HepG2 (cell line): Measurements from ENCODE around the gene PDLIM5. TPM values are rescaled to one million over a fixed set of nuclear protein-coding genes. Genes with fewer than 3 reads are reported as not detected.

Source experiments
- ATAC-seq: fragments of 200-7000 bp; cut with Tn5 transposase; 3 replicates; pipeline ENCODE4 v1.9.1; 2020; ENCODE audit warnings: mild to moderate bottlenecking, moderate library complexity
- BruUV-seq: library from RNA; stranded (reverse); fragments of 400-500 nt; replicated peaks from 2 replicates; lab custom pipeline; 2021; lab: Mats Ljungman, UMichigan
- CTCF ChIA-PET: fragments of 300-600 bp; formaldehyde crosslinking; extraction: SDS; loops from one replicate; lab custom pipeline; 2021; ENCODE audit warnings: low total read pairs, inconsistent platforms, low intra/inter-chr PET ratio; lab: Yijun Ruan, JAX
- POLR2A ChIA-PET: fragments of 350-600 bp; sonication (Branson Sonifier 250); formaldehyde crosslinking; loops from one replicate; lab custom pipeline; 2020; ENCODE audit warnings: antibody characterized with exemption, inconsistent platforms; lab: Yijun Ruan, JAX
- DNase-seq: peaks from one replicate; pipeline ENCODE4 v3.0.0-alpha.2; 2015; ENCODE audit warnings: low spot score
- FAIRE-seq: peaks from 3 replicates; lab custom pipeline; 2011; peaks lifted over from hg19 to GRCh38; lab: Jason Lieb, UNC
- H2AFZ ChIP-seq: one replicate; pipeline ENCODE4 v1.6.1; 2011; ENCODE audit warnings: low read length, inconsistent platforms
- H3K27ac ChIP-seq: fragments of 300-600 bp; 3 replicates; pipeline ENCODE4 v1.8.0; 2011; ENCODE audit warnings: mixed run types, mild to moderate bottlenecking, mixed read lengths, low read length, inconsistent platforms; ENCODE audit not compliant: insufficient read depth; ENCODE audit errors: extremely low read length
- H3K27me3 ChIP-seq, 2 experiments: fragments of 200-600 bp in 1 of 2; 2 replicates in 1 of 2; 3 replicates in 1 of 2; pipeline versions ENCODE4 v1.6.0 to v1.8.0; 2011; ENCODE audit warnings: low read length in 2 of 2, mild to moderate bottlenecking in 2 of 2, moderate library complexity in 2 of 2, inconsistent platforms in 1 of 2; ENCODE audit not compliant: insufficient read depth in 2 of 2, control insufficient read depth in 1 of 2
- H3K36me3 ChIP-seq, 2 experiments: fragments of 200-600 bp in 1 of 2; replicated peaks in 1 of 2; 2 replicates in 1 of 2; 3 replicates in 1 of 2; pipeline versions ENCODE4 v1.5.1 to v1.8.0; 2011; ENCODE audit warnings: low read length in 2 of 2, inconsistent platforms in 1 of 2; ENCODE audit not compliant: insufficient read depth in 2 of 2, control insufficient read depth in 1 of 2
- H3K4me1 ChIP-seq: 2 replicates; pipeline ENCODE4 v1.5.1; 2012; ENCODE audit warnings: low read length, inconsistent platforms; ENCODE audit not compliant: insufficient read depth
- H3K4me2 ChIP-seq: 2 replicates; pipeline ENCODE4 v1.6.0; 2011; ENCODE audit warnings: low read depth, low read length, inconsistent platforms
- H3K4me3 ChIP-seq, 3 experiments: fragments of 200-600 bp in 1 of 3; sonication (generic), shearing (Covaris generic) in 1 of 3; replicated peaks in 1 of 3; 2 replicates each; pipeline ENCODE4 v1.5.1; 2011 to 2016; ENCODE audit warnings: low read length in 3 of 3, inconsistent platforms in 2 of 3, low read depth in 2 of 3, mild to moderate bottlenecking in 2 of 3, control low read depth in 1 of 3, mixed read lengths in 1 of 3; ENCODE audit not compliant: insufficient read depth in 1 of 3
- H3K79me2 ChIP-seq: one replicate; pipeline ENCODE4 v1.6.1; 2011; ENCODE audit warnings: low read length, inconsistent platforms; ENCODE audit not compliant: insufficient read depth
- H3K9ac ChIP-seq: 2 replicates; pipeline ENCODE4 v1.6.0; 2011; ENCODE audit warnings: mild to moderate bottlenecking, low read depth, low read length, inconsistent platforms; ENCODE audit not compliant: insufficient read depth
- H3K9me3 ChIP-seq: 2 replicates; pipeline ENCODE4 v1.5.1; 2012; ENCODE audit warnings: mild to moderate bottlenecking, low read length
- H4K20me1 ChIP-seq: 2 replicates; pipeline ENCODE4 v1.6.0; 2011; ENCODE audit warnings: inconsistent platforms, mild to moderate bottlenecking, low read length, moderate library complexity; ENCODE audit not compliant: insufficient read depth
- GFI1 ChIP-seq: sonication (generic); formaldehyde crosslinking; IDR thresholded peaks from 2 replicates; pipeline ENCODE4 v1.5.0; 2020; ENCODE audit warnings: missing genetic modification reagents, mild to moderate bottlenecking, borderline replicate concordance
- TBX3 ChIP-seq: fragments of 450-650 bp; IDR thresholded peaks from 2 replicates; pipeline ENCODE4 v1.6.1; 2017; ENCODE audit warnings: antibody characterized with exemption, mild to moderate bottlenecking, inconsistent platforms, borderline replicate concordance
- ZNF331 ChIP-seq: sonication (generic); formaldehyde crosslinking; IDR thresholded peaks from 2 replicates; pipeline ENCODE4 v1.4.0; 2020; ENCODE audit warnings: missing genetic modification reagents
- ZNF605 ChIP-seq: sonication (generic); formaldehyde crosslinking; IDR thresholded peaks from 2 replicates; pipeline ENCODE4 v1.8.0; 2022; ENCODE audit warnings: mild to moderate bottlenecking, missing genetic modification reagents
- WGBS: methylation state at CpG from one replicate; pipeline ENCODE4 v1.1.6; 2017; ENCODE audit warnings: low lambda C conversion rate; 5-methylcytosine and 5-hydroxymethylcytosine counted together
- in situ Hi-C: cut with HindIII; loops from 2 replicates; pipeline ENCODE4 v1.10.0; 2017; ENCODE audit warnings: low pct_unique_long_range_greater_than_20kb; ENCODE audit not compliant: extremely low pct_ligation_motif_present
- intact Hi-C: fragments of 100-400 bp; cut with micrococcal nuclease; formaldehyde crosslinking; loops from one replicate; pipeline ENCODE4 v1.10.0; 2022; ENCODE audit not compliant: unreplicated experiment
- polyA plus RNA-seq, 8 experiments: library from polyadenylated mRNA; depleted of rRNA in 3 of 8; stranded (reverse) in 7 of 8; unstranded in 1 of 8; fragments of >200 nt; fragmentation: Illumina TruSeq in 4 of 8; extraction: Trizol in 4 of 8; gene quantifications; 2 replicates each; pipeline versions ENCODE4 v1.2.1 to v1.2.3, GENCODE V29; 2011 to 2016; ENCODE audit warnings: low read depth in 4 of 8, missing spikeins in 1 of 8, mixed read lengths in 1 of 8; ENCODE audit not compliant: insufficient read depth in 1 of 8
- total RNA-seq, 5 experiments: library from RNA; depleted of rRNA; stranded (reverse); fragments of >200 nt; fragmentation: Illumina TruSeq; extraction: Trizol; gene quantifications; 2 replicates each; pipeline ENCODE4 v1.2.3, GENCODE V29; 2016; ENCODE audit warnings: low read depth in 1 of 5
- TF ChIP-seq, protein P1 (sequence below): IDR thresholded peaks from 2 replicates; pipeline ENCODE4 v1.6.1; 2018; ENCODE audit warnings: missing genetic modification reagents
- TF ChIP-seq, protein P2 (sequence below): conservative IDR thresholded peaks from 2 replicates; pipeline ENCODE4 v1.6.1; 2018; ENCODE audit warnings: missing genetic modification reagents

The PDLIM5 gene
- total and polyA plus RNA-seq, 2 of the 13 experiments (the other 11 are each of a cell fraction or from before 2014, with no cell fraction given): 52.8 to 119 TPM

- no peak for TF ChIP-seq GFI1 (CRISPR knock-in tag)
- no peak for TF ChIP-seq ZNF331 (CRISPR knock-in tag)
- TF ChIP-seq, protein P1, sequence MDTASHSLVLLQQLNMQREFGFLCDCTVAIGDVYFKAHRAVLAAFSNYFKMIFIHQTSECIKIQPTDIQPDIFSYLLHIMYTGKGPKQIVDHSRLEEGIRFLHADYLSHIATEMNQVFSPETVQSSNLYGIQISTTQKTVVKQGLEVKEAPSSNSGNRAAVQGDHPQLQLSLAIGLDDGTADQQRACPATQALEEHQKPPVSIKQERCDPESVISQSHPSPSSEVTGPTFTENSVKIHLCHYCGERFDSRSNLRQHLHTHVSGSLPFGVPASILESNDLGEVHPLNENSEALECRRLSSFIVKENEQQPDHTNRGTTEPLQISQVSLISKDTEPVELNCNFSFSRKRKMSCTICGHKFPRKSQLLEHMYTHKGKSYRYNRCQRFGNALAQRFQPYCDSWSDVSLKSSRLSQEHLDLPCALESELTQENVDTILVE (CRISPR knock-in tag): no peak
- TF ChIP-seq ZNF605 (CRISPR knock-in tag): no peak
- TF ChIP-seq, all 625 proteins: peak for 0
These were observed 15.9 kb upstream of the PDLIM5 start (continued) for GRCh38 chr4:94435874-94436273.

DNA sequence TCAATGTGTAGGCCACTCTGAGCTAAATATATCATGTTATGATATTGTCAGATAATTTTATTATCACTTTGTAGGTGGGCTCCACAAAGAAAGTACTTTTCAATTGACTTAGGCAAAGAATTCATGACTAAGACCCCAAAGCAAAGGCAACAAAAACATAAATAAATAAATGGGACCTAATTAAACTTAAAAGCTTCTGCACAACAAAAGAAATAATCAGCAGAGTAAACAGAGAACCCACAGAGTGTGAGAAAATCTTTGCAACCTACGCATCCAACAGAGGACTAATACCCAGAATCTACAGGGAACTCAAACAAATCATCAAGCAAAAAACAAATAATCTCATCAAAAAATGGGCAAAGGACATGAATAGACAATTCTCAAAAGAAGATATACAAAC is 15.2 kb upstream of the PDLIM5 start:
- Histone ChIP-seq H3K36me3 (no peaks in the 10 kb centered on the region), H3K27me3 (no peaks in the 10 kb centered on the region), H3K4me2 (no peak overlapping the region), H3K4me3 (no peak overlapping the region), H3K9me3 (peaks cover 4% of the 10 kb centered on the region; the same call in 1 of the 2 replicates), H4K20me1 (no peaks in the 10 kb centered on the region), H3K4me1 (peaks cover 6% of the 10 kb centered on the region), H3K27ac (no peak overlapping the region), H2AFZ (no peak overlapping the region), H3K79me2 (no peaks in the 10 kb centered on the region), H3K9ac (no peak overlapping the region)
- no peak for FAIRE-seq
- no peak for ATAC-seq
- no peak for TF ChIP-seq TBX3
- TF ChIP-seq, protein P2, sequence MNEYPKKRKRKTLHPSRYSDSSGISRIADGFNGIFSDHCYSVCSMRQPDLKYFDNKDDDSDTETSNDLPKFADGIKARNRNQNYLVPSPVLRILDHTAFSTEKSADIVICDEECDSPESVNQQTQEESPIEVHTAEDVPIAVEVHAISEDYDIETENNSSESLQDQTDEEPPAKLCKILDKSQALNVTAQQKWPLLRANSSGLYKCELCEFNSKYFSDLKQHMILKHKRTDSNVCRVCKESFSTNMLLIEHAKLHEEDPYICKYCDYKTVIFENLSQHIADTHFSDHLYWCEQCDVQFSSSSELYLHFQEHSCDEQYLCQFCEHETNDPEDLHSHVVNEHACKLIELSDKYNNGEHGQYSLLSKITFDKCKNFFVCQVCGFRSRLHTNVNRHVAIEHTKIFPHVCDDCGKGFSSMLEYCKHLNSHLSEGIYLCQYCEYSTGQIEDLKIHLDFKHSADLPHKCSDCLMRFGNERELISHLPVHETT (CRISPR knock-in tag): no peak
- BruUV-seq: no TSS peak
- ChIA-PET CTCF (no interaction called here), POLR2A (no interaction called here)
- in situ Hi-C loops: no loop called here
- DNase-seq: no peak
- WGBS: 58% methylated on average over 1 of the region's 1 CpG
- intact Hi-C loops: no loop called here
